ENCODE measurements around the gene DMXL1.

The DMXL1 gene

DNA sequence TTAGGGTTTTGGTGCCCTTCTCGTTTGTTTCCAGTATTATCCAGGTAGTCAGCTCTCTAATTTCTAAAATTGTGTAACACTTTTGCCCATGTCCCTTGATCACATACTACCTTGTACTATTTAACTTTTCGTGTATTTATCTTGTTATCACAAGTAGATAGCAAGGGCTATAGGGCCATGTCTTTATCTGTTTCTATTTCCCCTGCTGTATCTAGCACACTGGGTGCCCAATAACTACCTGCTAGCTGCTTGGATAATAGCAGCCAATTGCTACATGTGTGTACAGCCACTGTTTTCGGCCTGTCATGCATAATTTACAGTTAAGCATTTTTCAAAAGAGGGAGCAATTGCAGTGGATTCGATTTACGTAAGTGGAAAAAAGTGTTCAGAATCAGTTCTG is 220.2 kb downstream of the DMXL1 start:
- DNase-seq: no peak

DNA sequence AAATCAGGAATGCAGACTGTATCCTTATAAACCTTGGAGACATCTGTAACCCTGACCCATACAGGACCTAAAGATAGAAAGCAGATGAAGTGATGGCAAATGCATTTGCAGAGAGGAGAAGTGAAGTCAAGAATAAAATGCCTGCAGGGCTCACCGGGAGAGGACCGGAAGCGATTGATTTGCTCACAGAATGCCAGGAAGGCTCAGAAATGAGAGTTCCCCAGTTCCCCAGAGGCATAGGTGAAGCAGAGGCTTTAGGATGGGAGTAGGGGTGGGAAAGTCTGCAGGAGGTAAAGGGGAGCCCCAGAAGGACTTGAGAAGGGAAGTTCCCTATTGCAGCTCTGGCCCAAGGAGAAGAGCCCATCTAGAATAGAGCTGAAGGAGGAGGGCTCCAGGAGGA is 221.0 kb downstream of the DMXL1 start:
- DNase-seq: no peak

DNA sequence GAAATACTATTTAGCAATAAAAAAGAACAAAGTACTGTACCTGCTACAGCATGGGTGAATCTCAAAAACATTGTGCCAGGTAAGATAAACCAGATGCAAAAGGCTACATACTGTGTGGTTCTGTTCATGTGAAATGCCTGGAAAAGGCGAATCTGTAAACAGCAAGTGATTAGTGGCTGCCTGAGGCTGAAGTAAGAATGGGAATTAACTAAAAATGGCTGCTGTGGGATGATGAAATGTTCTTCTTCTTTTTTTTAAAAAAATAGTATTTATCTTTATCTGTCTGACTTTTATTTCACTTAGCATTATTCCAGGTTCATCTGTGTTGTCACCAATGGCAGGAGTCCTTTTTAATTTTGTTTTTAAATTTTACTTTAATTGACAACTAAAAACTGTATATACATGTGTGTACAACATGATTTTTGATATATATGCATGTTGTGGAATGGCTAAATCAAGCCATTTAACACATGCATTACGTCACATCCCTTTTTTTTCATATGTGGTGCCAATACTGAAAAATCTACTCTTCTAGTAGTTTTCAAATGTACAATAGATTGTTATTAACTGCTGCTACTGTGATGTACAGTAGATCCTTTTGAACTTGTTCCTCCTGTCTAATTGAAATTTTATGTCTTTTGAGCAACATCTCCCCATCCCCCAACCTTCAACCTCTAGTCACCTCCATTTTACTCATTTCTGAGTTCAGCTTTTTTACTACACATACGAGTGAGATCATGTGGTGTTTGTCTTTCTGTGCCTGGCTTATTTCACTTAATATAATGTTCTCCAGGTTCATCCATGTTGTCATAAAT is 222.0 kb downstream of the DMXL1 start:
- no peak for DNase-seq

DNA sequence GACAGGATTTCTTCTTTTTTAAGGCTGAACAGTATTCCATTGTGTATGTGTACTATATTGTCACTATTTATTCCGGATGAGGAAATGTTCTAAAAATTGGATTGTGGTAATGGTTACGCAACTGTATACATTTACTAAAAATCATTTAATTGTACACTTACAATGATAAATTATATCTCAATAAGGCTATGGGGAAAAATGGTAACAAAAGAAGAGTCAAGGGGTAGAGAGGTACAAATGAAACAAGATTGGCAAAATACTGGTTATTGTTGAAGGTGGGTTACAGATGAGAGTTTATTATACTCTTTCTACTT is 222.6 kb downstream of the DMXL1 start:
- no peak for DNase-seq

Measured in activated CD4-positive, alpha-beta T cell treated with anti-CD3 and anti-CD28 coated beads, Interleukin-2, amount 50 U/mL, for 16 hours (primary cell).